Measurements from ENCODE around the gene LAMC1.
A peak's percentile ranks its signal among the peaks of the same experiment; 100 is the strongest.

Gene LAMC1

GRCh38 chr1:183023146-183023600, at the start of gene LAMC1:
LAMC1 (plus strand) TSS chr1:183023420; CDS start chr1:183023717, 297 bp downstream.
- DNase-seq (ENCODE audit: low read depth) = peak; percentile 81

- peak; percentile 23 for DNase-seq (ENCODE audit: low read depth)
These were observed 48.6 kb upstream of the LAMC1 start for GRCh38 chr1:182974506-182975191.

GRCh38 chr1:182977480-182977879, 45.7 kb upstream of the LAMC1 start:
- DNase-seq (ENCODE audit: low read depth) = peak; percentile 21

- DNase-seq (ENCODE audit: low read depth) = no peak
These were observed 44.9 kb upstream of the LAMC1 start for GRCh38 chr1:182978151-182978853.

GRCh38 chr1:182984138-182984537, 39.1 kb upstream of the LAMC1 start:
- DNase-seq (ENCODE audit: low read depth) = no peak

GRCh38 chr1:182984621-182985020, 38.6 kb upstream of the LAMC1 start:
- no peak for DNase-seq (ENCODE audit: low read depth)

- no peak for DNase-seq (ENCODE audit: low read depth)
These were observed 37.3 kb upstream of the LAMC1 start for GRCh38 chr1:182985876-182986275.

- peak; percentile 45 for DNase-seq (ENCODE audit: low read depth)
These were observed 32.6 kb upstream of the LAMC1 start for GRCh38 chr1:182990413-182991144.

- no peak for DNase-seq (ENCODE audit: low read depth)
These were observed 29.5 kb upstream of the LAMC1 start for GRCh38 chr1:182993746-182994145.

GRCh38 chr1:182995894-182996293, 27.3 kb upstream of the LAMC1 start:
- no peak for DNase-seq (ENCODE audit: low read depth)

GRCh38 chr1:182996816-182997215, 26.4 kb upstream of the LAMC1 start:
- no peak for DNase-seq (ENCODE audit: low read depth)

- DNase-seq (ENCODE audit: low read depth) = no peak
These were observed 24.7 kb upstream of the LAMC1 start for GRCh38 chr1:182998482-182998881.

GRCh38 chr1:183000167-183000962, 22.9 kb upstream of the LAMC1 start:
- DNase-seq (ENCODE audit: low read depth) = no peak

GRCh38 chr1:183002267-183002666, 21.0 kb upstream of the LAMC1 start:
- no peak for DNase-seq (ENCODE audit: low read depth)

GRCh38 chr1:183002797-183003196, 20.4 kb upstream of the LAMC1 start:
- DNase-seq (ENCODE audit: low read depth) = peak; percentile 64

- DNase-seq (ENCODE audit: low read depth) = peak; percentile 77
These were observed 20.0 kb upstream of the LAMC1 start for GRCh38 chr1:183003203-183003602.

- no peak for DNase-seq (ENCODE audit: low read depth)
These were observed 19.1 kb upstream of the LAMC1 start for GRCh38 chr1:183004141-183004540.

- no peak for DNase-seq (ENCODE audit: low read depth)
These were observed 11.4 kb upstream of the LAMC1 start for GRCh38 chr1:183011859-183012258.

GRCh38 chr1:183012301-183012994, 10.8 kb upstream of the LAMC1 start:
- DNase-seq (ENCODE audit: low read depth) = no peak

GRCh38 chr1:183019139-183019740, 4.0 kb upstream of the LAMC1 start:
- DNase-seq (ENCODE audit: low read depth) = no peak

GRCh38 chr1:183019860-183020259, 3.4 kb upstream of the LAMC1 start:
- DNase-seq (ENCODE audit: low read depth) = peak; percentile 55

Measured in iris pigment epithelial cell (primary cell).